Body of pancreas (tissue), 4 donors: ENCODE data around the gene ACTR5.

Experiments used
- POLR2A ChIP-seq, 3 donors: fragments of 450-650 bp; IDR thresholded peaks; one replicate each; pipeline ENCODE4 v1.6.1; 2016; ENCODE audit warnings: antibody characterized with exemption in 3 of 3, mild to moderate bottlenecking in 2 of 3
- TF ChIP-seq, protein P1 (sequence below), 7 experiments: fragments of 450-650 bp in 4 of 7; fragments of 200-600 bp in 3 of 7; sonication (generic) in 3 of 7; IDR thresholded peaks; one replicate each; pipeline ENCODE4 v1.5.1; 2016 to 2019; ENCODE audit warnings: antibody characterized with exemption in 7 of 7

DNA sequence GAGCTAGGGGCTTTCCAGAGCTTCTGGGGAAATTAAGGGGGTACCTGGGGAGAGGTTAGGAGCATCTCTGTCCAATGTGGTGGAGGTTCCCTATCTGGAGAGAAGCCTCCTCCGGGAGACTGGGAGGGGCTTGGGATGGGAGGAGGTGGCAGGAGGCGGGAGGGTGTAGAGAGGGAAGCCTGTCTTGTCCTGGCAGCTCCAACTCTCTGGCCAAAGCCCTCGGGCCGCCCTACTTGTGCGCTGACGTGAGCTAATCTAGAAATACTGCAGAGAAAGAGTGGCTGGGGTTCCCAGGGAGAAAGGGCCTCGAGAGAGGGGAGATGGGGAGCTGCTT is 25.6 kb upstream of the ACTR5 start:
- TF ChIP-seq, protein P1, sequence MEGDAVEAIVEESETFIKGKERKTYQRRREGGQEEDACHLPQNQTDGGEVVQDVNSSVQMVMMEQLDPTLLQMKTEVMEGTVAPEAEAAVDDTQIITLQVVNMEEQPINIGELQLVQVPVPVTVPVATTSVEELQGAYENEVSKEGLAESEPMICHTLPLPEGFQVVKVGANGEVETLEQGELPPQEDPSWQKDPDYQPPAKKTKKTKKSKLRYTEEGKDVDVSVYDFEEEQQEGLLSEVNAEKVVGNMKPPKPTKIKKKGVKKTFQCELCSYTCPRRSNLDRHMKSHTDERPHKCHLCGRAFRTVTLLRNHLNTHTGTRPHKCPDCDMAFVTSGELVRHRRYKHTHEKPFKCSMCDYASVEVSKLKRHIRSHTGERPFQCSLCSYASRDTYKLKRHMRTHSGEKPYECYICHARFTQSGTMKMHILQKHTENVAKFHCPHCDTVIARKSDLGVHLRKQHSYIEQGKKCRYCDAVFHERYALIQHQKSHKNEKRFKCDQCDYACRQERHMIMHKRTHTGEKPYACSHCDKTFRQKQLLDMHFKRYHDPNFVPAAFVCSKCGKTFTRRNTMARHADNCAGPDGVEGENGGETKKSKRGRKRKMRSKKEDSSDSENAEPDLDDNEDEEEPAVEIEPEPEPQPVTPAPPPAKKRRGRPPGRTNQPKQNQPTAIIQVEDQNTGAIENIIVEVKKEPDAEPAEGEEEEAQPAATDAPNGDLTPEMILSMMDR (IDR thresholded peaks at IDR 0.05) = no peak
- no peak for TF ChIP-seq POLR2A (IDR thresholded peaks at IDR 0.05)
